Measurements from ENCODE around the gene NDFIP2. TPM values are rescaled to one million over a fixed set of nuclear protein-coding genes. Genes with fewer than 3 reads are reported as not detected.
"Not testable (repeated sequence)": the region's sequence is repeated elsewhere in the genome, so short reads cannot be mapped to it uniquely, and the experiment has no call there.

The NDFIP2 gene
- total RNA-seq, 1 donor from 2014 or later: 155 TPM

GRCh38 chr13:79585033-79585432 lies 104.1 kb downstream of the NDFIP2 start:
- intact Hi-C loops (cut with micrococcal nuclease): no loop called here

DNA sequence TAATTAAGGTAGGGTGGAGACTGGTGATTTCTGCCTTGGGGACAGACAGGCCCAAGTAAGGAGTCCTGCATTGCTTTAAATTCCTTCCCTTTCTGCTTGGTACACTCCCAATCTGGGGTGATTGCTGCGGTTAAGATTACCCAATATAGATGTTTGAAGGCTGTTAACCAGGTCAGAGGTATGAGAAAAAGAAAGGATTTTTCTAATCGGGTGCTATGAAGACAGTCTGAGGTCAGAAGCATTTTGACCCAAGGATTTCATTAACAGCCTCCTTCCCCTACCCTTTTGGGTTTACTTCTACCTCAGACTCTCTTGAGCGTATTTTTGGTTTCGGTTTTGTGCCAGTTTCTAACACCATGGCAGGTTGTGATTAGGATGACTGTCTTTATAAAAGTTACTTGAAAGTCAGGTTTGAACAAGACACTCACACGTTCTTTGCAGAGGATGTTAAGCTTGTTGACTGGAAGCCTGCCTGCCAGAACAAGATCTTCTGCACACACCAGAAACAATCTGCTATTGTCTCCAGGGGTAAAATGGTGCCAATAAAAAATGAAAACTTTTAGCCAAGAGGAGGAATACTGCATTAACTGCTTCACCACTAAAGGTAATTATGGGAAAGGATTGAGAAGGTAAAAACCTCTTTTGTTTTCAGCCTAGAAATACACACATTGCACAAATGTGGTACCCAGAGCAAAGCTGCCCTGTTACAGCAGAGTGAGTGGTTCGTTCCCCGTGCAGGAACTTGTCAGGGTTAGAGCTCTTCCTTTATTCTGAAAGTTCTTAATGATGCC lies 108.8 kb downstream of the NDFIP2 start:
- intact Hi-C loops (cut with micrococcal nuclease): no loop called here

- intact Hi-C loops (cut with micrococcal nuclease): no loop called here
Observed at GRCh38 chr13:79590394-79590676, 109.4 kb downstream of the NDFIP2 start.

- intact Hi-C loops (cut with micrococcal nuclease): no loop called here
Observed at GRCh38 chr13:79591493-79591892, 110.5 kb downstream of the NDFIP2 start.

- intact Hi-C loops (cut with micrococcal nuclease): no loop called here
Observed at GRCh38 chr13:79593121-79593520, 112.2 kb downstream of the NDFIP2 start.

GRCh38 chr13:79593641-79594275 lies 112.8 kb downstream of the NDFIP2 start:
- intact Hi-C loops (cut with micrococcal nuclease): no loop called here

DNA sequence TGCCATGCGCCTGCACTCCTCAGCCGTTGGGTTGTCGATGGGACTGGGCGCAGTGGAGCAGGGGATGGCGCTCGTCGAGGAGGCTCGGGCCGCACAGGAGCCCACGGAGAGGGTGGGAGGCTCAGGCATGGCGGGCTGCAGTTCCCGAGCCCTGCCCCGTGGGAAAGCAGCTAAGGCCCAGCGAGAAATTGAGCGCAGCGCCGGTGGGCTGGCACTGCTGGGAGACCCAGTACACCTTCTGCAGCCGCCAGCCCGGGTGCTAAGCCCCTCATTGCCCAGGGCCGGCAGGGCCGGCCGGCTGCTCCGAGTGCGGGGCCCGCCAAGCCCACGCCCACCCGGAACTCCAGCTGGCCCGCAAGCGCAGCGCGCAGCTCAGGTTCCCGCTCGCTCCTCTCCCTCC lies 119.2 kb downstream of the NDFIP2 start:
- intact Hi-C loops (cut with micrococcal nuclease): not testable (repeated sequence)

DNA sequence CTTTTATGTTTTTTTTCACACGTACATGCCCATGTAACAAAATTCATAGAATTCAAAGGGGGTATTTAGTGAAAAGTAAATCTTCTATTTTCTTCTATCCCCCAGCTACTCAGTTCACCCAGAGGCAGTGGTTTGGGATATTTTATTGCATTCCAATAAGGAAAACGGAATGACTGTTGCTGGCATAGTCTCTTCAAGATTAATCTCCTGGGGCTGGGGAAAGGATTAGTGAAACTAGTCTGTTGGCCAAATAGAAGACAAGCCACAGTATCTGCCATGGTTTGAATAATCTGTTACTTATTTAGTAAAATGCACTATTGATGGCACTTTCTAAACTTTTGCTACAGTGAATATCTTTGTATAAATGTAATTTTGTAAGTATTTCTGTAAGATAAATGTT lies 122.0 kb downstream of the NDFIP2 start:
- intact Hi-C loops (cut with micrococcal nuclease): no loop called here

DNA sequence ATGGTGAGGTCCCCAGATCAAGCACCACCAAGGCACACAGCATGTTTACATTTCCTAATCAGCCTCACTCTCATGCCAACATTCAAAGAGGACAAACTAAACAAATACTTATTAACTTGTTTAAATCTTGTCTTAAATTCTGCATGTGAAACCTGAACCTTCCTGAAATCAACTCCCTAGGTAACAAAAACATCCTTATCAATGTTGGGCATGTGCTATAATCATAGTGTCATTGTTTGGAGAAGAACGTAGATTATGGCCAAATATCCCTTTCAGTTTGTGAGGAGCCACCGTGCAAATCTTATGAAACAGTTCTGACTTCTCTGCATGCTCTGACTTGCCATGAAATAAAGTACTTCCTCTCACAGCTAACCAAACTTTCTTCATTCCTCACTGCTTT lies 123.8 kb downstream of the NDFIP2 start:
- intact Hi-C loops (cut with micrococcal nuclease): no loop called here

Other genes starting within 250 kb of the NDFIP2 start
- gene RBM26, start 74.9 kb upstream of the NDFIP2 start, total RNA-seq: 75.0 and 75.5 TPM in 2 replicates

Measured in T-helper 2 cell treated with Interferon-gamma antibody and Interleukin-4, amounts not matched to agents 100 ng/mL and 5 ng/mL, for 36 hours (primary cell).